HG03060 (cell line): ENCODE measurements around the gene SUSD3.
A peak's percentile ranks its signal among the peaks of the same experiment; 100 is the strongest.
"Not testable (repeated sequence)": the region's sequence is repeated elsewhere in the genome, so short reads cannot be mapped to it uniquely, and the experiment has no call there.

ENCODE experiments used
- ATAC-seq: cut with Tn5 transposase; IDR thresholded peaks from one replicate; pipeline ENCODE4 v1.9.1; 2021; ENCODE audit warnings: low read depth, moderate number of reproducible peaks; ENCODE audit not compliant: unreplicated experiment

SUSD3 gene

DNA sequence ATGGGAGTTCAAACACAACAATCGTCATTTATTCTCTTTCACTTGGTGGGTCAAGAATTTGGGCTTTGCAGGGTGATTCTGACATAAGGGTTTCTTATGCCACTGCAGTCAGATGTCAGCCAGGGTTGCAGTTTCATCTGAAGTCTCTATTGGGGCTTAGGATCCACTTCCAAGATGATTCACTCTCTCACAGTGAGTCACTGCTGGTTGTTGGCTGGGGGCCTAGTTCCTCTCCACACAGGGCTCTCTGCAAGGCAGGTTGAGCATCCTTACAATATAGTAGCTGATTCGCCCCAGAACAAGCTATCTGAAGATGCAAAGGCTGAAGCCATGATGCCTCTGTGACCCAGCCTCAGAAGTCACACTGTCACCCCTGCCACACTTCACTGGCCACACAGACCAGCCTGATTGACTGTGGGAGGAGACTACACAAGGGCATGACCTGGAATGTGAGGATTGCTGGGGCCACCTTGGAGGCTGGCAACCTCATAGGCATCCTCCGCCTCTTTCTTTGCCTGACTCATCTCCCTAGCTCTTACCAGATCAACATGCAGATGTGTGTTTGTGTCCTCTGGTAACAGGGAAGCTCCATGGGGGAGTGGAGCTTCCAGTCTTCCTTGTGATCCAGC is 33.1 kb downstream of the SUSD3 start:
- no peak for ATAC-seq

DNA sequence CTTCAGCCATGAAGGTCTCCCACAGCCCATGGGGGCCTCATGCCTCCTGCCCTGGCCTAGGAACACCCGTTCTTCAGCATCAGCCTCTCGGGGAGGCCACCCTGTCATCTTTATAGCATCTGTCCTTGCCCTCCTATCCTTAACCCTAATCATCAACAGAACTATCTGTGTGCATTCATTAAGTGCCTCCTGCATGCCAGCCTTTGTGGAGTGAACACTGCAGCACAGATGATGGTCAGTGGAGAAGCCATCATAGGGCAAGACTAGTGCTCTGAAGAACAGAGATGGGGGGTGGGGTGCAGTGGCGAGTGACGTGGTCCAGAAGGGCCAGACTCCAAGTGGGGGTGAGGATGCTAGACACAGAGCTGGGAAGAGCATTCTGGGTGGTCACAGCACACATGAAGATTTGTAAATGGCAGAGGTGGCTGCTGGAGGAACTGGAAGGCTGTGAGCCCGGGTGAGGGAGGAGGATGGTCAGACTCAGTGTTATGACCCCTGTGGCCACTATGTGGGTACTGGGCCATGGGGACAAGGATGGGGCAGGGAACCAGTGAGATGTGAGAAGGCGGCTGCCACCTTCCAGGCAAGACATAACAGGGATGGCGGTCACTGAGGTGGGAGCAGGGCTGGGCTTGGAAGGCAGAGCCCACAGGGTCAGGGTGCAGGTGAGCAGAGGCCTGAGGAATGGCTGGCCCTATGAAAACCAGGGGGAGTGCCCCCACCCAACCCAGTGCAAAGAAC is 33.9 kb downstream of the SUSD3 start:
- no peak for ATAC-seq

DNA sequence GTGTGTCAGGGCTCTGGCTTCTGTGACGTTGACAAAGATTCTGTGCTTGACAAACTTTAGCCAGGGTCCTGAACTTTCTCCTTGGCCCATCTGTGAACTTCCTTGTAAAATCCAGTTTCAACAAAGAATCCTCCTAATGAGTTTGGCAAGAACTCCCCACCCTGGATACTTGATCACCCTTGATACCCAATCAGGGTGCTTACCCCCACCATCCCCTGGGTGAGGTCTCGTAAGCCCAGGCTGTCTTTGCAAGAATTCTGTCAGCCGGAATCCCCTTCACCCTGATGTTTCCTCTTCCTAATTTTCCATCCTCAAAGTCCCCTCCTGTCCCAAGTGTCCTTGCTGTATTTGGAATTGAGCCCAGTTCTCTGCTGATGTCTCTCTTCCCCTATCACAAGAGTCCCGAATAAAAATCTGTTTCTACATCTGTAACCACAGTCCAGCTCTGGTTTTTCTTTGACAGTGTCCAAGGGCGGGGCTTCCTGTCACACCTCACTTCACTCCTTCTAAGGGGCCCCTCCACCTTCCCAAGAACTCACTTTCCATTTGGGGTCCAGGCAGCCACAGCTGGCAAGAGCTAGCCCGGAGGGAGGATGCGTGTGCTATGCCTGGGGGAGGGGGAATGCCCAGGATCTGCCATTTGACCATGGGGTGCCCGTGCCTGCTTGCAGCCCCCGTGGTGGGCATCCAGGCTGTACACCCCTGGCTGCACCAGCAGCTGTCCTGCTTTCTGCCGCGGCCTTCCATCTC is 34.8 kb downstream of the SUSD3 start:
- ATAC-seq: no peak

DNA sequence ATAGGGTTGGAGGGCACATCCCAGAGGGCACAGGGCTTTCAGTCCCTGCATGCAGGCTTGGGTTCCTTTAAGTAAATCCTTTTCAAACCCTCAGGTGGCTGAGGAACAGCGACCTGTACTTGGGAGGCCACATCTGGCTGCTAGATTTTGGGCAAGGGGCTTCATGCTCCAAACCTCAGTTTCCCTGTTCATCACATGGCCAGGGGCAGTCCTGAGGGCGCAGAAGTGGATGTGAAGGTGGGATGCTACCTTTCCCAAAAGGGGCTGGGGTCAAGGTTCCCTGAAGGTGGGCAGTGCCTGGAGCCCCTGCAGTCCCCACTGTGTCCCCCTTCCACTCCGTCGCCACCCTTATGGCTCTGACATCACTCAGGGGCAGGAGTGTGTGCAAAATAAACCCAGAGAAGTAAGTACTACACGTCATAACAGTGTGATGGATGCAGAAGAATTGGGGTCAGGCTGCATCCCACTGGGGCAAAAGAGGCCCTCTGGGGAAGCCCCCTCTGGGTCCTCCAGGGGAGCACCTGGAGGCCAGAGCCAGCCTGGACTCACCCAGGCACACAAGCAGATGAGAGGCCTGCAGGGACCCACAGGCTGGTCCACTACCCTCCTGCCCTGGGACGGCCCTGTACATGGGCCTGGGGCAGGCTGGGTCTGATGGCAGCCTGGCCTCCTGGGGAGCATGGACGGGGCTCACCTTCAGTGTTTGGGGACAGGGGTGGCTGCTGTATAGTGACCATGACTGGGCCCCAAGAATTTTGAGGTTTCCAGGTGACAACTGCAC is 35.6 kb downstream of the SUSD3 start:
- no peak for ATAC-seq

DNA sequence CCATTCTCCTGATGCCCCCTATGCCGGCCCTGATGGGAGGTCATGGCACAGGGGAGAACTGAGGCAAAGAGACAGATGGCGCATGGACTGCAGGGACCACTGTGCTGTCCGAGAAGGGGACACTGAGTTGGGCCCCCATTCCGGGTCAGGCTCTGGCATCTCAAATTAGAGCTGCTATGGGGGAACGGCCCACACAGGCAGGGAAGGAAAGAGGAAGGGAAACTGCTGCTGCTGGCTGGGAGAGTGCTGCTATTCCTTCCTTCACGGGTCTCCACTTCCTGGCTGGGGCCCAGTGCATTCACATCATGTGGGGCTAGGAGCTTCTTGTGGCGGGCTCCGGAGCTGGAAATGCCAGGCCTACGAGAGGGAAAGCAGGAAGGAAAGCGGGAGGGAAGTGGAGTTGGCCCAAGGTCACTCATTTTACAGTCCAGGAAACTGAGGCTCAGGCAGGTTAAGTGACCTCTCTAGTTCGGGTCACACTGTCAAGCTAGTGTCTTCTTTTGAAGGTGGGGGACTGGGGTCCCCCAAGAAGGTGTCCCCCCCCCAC is 36.2 kb downstream of the SUSD3 start:
- no peak for ATAC-seq

DNA sequence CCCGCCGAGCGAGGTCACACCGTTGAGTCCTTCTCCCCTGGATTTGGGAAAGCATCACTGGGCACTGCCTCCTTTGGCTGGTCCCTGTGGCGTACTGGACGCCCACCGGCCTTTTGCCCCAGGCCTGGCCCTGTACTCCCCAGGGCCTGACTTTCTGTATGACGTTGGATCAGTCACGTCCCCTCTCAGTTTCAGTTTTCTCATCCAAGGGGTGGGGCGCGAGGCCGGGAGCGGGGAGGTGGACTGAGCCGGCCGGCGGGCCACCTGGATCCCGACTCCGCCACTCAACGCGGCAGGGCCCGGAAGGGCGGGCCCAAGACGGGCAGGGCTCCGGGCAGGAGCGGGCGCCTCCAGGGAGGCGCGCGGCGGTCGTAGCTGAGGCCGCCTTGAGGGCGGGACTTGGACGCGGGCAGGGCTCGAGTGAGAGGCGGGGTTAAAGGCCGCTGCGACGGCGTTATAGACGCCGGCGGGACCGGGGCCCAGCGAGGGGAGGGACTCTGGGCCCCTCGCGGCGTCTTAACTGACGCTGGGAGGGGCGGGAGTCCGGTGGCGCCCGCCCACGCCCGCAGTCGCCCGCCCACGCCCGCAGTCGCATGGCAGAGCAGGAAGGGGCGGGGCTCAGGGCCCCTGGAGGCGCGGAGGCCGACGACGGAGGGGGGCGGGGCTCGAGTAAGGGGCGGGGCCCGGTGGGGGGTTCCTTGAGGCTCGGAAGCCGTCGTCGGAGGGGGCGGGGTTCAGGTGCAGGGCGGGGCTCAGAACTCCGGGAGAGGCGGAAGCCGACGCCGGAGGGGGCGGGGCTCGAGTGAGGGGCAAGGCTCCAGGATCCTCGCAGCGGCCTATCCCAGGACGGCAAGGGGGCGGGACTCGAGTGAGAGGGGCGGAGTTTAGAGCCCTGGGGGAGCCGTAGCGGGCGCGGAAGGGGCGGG is 37.0 kb downstream of the SUSD3 start:
- ATAC-seq: peak; percentile 29

DNA sequence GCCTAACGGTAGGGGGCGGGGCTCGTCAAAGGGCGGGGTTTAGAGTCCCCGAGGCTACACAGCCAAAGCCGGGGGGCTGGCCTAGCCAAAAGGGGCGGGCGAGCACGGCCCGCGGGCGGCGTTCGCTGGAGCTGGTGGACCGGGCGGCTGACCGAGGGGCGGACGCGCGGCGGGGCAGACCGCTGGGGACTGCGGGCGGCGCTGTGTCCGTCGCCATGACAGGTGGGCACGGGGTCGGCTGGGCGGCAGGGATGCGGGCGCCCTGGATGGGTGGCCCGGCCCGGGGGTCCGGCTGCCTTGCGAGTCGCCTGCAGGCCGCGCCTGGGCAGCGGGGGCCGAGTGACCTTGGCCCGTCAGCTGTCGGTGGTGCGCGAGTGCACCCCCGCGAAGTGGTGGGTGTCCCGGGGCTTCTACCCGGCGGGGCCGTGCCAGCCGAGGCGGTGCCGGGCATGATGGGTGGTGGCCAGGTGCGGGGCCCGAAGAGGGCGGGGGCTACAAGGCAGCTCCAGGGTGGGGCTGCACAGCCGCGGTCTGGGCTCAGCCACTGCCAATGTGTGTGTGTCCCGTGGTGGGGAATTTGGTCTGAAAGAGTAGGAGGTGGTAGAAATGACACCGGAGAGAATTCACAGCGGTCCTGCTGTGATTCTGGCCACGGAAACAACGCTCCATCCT is 37.8 kb downstream of the SUSD3 start, which contains the start of gene CARD19:
Gene CARD19, plus strand, starts transcription at position 87 of the 672 bp plus-strand sequence. Its CDS starts 129 bp downstream, at position 216.
- peak; percentile 8 for ATAC-seq

DNA sequence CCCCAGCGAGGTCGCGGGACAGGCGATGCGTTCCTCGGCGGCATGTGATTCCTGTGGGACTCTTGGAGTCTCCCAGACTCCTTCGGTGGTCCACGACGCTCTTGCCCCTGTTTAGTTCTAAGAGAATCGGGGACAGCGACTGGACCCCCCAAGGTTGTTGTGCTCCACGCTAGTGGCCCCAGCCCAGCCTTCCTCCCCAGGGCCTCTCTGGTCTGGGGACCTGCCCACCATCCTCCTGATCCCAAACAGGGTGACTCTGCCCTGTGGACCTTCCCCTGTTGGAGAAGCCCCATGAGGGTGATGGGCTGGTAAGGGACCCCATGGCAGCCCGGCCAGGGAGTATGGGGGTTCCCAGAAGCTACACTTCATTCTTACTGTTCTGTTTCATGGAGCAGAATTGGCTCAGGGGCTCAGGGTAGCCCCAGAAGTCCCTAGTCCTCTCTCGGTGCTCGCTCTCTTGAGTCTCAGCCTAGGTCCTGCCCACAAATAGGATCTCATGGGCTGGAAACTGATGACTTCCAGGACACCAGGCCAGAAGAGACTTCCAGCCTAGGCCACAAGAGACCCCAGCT is 38.4 kb downstream of the SUSD3 start:
- ATAC-seq: no peak

DNA sequence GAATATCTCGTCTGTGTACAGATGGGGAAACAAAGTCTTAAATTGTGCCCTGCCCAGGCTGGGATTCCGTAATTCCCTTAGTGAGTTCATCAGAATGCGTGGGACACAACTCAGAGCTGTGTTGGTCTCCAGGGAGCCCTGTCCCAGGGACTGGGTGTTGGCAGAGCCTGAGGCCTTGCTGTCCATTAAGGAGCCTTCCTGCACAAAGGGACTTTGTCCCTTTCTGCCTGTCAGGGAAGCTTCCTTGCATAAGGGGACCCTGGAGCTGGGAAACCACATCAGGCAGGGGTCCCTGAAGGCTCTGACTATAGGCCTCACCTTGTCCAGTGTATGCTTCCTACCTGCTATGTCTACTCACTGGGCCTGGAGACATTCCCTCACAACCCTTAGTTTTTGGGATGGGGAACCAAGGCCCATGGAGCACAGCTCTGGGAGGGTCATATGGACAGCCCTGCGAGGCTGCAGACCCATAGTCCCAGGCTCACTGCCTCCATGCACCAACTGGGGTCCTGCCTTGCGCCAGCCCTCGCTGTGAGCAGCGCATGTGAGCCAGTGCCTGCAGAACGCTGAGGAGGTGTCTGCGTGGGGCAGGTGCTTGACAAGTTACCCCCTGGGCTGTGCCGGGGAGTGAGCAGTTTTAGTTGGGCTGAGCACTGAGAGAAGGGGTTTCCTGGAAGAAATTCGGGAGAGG is 39.2 kb downstream of the SUSD3 start:
- no peak for ATAC-seq

DNA sequence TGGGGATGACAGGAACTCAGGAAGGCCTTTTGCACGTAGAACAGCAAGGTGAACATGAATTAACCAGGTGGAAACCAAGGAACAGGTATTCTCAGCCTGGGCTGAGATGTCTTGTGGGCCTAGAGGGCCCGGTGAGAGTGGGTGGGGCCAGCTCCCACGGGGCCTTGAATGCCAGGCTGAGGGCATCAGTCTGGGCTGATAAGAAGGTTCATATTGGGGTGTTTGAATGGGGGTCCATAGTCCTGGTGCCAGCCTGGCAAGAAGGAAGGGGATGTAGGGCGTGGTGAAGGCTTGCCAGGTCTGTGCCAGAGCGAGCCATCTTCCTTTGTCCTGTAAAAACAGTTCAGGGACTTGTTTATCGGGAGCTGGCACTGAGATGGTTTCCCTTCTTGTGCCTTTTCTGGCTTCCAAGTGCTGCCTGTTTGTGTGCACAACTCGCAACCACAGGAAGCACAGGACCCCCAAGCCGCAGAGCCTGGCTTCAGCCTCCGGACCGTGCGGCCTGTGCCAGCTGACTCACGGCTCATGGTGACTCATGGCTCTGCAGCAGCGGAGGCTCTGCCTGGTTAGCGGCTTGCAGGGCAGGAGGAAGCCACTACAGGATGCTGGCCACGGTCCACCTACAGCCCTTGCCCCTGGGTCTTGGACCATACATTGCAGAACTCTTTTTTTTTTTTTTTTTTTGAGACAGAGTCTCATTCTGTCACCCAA is 39.9 kb downstream of the SUSD3 start:
- no peak for ATAC-seq

DNA sequence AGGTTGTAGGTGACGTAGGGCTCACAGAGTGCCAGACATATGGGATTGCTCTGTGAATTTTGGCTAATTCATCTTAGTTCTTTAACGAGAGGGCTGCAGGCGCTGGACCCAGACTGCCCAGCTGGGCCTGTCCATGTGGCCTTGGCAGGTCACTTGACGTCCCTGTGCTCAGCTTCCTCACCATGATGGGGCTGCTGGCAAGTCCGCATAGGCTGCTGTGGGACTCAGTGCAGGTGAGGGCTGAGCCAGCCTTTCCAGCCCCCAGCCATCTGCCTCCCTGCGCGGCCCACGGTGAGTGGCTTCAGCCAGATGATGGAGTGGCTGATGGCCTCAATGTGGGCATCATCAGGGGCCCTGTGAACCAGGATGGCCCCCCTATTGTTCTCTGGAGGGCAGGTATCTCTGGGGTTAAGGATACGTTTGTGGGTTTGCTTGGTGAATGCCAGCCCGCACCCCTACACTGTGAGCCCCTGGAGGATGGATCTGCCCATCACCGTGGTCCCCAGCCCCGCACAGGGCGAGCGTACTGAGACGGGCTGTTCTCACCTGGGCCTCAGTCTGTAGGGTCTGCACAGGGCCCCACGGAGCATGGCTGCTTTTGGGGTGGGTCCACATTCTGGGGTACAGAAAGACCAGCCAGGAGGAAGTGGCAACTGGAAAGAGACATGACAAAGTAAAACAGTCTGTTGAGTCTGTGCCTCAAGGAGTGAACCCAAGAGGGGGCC is 41.2 kb downstream of the SUSD3 start:
- no peak for ATAC-seq

DNA sequence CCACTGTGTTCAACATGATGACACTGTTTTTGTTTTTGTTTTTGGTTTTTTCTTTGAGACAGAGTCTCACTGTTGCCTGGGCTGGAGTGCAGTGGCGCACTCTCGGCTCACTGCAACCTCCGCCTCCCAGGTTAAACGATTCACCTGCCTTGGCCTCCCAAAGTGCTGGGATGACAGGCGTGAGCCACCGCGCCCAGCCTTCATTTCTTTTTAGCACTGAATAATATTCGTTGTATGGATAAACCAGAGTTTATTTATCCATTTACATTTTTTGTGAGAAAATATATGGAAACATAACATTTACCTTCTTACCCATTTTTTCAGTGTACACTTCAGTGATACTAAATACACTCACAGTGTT is 41.8 kb downstream of the SUSD3 start:
- ATAC-seq: no peak

DNA sequence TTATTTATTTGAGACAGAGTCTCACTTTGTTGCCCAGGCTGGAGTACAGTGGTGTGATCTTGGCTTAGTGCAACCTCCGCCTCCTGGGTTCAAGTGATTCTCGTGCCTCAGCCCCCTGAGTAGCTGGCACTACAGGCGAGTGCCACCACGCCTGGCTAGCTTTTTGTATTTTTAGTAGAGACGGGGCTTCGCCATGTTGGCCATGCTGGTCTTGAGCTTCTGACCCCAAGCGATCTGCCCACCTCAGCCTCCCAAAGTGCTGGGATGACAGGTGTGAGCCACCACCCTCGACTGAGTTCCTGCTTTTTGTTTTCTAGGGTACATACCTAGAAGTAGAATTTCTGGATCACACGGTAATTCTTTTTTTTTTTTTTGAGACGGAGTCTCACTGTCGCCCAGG is 42.6 kb downstream of the SUSD3 start:
- not testable (repeated sequence) for ATAC-seq

DNA sequence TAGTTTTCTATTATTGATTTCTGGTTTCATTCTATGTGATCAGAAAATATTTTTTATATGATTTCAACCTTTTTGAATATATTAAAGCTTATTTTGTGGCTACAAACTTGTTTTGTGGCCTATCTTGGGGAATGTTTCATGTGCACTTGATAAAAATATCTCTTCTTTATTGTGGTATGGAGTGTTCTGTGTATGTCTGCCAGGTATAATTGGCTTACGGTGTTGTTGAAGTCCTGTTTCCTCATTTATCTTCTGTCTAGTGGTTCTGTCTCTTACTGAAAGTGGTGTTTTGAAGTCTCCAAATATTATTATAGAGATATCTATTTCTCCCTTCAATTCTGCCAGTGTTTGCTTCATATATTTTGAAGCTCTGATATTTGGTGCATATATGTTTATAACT is 47.1 kb downstream of the SUSD3 start:
- no peak for ATAC-seq

DNA sequence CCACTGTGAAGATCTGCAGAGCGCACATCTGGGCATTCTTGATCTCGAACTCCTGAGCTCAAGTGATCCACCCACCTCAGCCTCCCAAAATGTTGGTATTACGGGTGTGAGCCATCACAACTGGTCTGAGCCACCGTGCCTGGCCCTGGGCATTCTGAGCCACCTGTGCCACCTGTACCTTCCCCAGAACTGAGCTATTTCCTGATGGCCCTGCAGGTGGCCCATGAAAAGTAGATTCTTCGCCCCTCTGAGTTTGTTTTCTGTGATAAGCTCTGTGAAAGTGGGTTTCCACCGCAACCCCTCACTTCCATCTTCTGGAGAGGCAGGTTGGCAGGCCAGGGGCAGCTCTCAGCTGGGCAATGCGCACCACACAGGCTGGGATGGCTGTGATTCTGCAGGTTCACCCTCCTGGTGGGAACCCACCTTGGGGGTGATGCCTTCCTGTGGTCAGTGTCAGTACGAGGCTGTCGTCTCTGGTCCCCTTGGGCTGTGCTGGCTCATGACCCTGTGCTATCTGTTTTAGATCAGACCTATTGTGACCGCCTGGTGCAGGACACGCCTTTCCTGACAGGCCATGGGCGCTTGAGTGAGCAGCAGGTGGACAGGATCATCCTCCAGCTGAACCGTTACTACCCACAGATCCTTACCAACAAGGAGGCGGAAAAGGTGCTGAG is 48.8 kb downstream of the SUSD3 start:
- no peak for ATAC-seq

DNA sequence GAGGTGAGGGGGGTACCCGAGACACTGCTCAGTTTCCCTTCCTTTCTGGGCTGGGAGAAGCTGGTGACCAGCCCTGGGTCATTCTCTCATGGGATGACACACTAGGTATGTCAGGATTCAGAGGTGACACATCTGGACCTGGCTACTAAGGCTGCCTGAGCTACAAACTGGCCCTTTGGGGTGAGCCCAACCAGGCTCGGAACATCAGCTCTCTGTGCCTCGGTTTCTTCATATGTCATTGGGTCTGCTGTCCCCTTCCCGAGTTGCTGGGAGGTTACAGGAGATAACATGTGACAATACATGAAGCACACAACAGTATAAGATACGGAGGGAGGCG is 49.3 kb downstream of the SUSD3 start:
- no peak for ATAC-seq
